Renal cortex interstitium (tissue), 11 donors: ENCODE measurements around the gene CPSF4L. TPM values are rescaled to one million over a fixed set of nuclear protein-coding genes. Genes with fewer than 3 reads are reported as not detected.
"Not testable (repeated sequence)": the region's sequence is repeated elsewhere in the genome, so short reads cannot be mapped to it uniquely, and the experiment has no call there.

ENCODE experiments used
- DNase-seq, 11 donors: peaks; one replicate each; pipeline ENCODE4 v3.0.0-alpha.2; 2013; ENCODE audit warnings: low read depth in 9 of 11, low spot score in 4 of 11; ENCODE audit errors: extremely low read depth in 1 of 11
- polyA plus RNA-seq, 3 donors: library from polyadenylated mRNA; unstranded; fragments of 120-200 nt; gene quantifications; one replicate each; pipeline ENCODE4 v1.2.1, GENCODE V29; 2013; ENCODE audit not compliant: insufficient read length in 3 of 3

The CPSF4L gene
- polyA plus RNA-seq, 3 donors = 0.17 TPM; not detected in 2

GRCh38 chr17:73274490-73274889, 12.8 kb upstream of the CPSF4L start:
- no peak for DNase-seq

GRCh38 chr17:73272906-73273218, 11.2 kb upstream of the CPSF4L start:
- no peak for DNase-seq

GRCh38 chr17:73271072-73271471, 9.4 kb upstream of the CPSF4L start:
- no peak for DNase-seq

GRCh38 chr17:73269791-73270190, 8.1 kb upstream of the CPSF4L start:
- no peak for DNase-seq

GRCh38 chr17:73269329-73269615, 7.6 kb upstream of the CPSF4L start:
- DNase-seq = no peak

DNA sequence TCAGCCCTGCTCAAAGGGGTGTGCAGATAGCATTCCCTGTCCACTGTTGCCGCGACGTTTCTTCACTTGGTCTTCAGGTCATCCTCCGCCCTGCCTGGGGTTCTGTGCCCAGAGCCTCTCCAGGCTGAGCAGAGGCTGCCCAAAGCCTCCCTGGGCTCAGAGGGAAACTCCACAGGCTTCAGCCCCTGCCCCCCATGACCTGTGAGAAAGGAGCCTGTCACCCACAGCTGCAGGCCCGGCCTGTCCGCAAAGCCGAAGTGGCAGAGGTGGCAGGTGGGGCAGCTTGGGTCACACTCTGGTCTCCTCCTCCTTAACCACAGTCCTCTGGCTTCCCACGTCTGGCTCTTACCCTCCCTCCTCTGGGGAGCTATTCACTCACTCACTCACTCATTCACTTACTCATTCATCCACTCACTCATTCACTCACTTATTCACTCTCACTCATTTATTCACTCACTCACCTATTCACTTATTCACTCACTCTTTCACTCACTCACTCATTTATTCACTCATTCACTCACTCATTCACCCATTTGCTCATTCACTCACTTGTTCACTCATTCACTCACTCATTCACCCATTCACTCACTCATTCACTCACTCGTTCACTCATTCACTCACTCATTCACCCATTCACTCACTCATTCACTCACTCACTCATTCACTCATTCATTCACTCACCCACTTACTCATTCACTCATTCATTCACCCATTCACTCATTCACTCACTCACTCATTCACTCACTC, 7.1 kb upstream of the CPSF4L start:
- DNase-seq = no peak

DNA sequence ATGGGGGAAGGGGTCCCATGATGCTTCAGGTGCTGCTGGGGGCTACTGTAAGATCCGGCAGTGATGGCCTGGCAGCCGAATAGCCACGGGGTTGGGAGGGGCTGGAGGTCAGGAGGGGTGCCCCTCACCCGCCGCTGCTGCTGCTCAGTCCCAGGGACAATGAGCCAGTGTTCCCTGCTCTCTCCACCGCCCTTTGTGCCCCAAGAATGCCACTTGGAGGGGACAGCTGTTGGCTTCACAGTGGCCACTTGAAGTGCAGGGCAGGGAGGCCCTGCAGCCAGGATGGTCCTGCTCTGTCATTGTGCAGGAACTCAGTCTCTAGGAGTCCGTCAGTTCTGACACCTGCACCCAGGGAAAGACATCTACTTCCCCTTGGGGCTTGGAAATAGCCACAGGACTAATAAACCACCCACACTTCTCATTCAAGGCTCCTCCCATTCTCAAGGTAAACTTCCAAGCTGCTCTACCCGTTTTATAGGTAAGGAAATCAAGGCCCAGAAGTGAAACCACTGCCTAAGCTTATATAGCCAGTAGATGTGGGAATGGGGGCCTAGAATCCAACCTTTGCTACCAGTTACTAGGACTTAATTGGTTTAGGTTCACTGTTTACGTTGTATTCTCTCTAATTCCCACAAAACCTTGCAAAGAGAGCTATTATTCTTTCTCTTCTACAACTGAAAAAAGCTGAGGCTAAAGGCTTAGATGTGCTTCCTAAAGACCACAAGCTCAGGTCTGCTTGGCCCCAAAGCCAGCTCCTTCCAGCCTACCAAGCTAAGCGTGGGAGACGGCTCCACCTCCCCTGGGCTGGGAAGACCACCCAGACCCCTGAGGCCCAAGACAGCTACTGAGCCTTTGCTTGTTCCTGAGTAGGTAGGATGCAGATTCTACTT, 6.2 kb upstream of the CPSF4L start:
- no peak for DNase-seq

DNA sequence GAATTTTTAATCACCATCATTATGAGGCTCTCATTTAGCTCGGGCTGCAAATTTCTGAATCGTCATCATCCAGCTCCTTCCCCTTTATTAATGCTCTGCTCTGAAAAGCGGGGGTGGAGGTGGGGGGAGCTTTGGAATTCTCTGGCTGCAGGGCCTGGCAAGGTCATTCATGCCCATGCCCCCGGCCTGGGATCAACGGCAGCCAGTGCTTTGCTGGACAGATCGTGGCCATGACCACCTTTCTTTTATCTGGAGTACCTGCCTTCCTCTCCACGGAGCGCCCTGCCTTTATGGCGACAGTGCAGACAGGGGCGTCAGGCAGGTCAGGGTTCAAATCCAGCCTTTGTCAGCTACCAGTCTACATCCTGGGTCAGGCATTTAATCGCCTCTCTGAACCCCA, 5.1 kb upstream of the CPSF4L start:
- no peak for DNase-seq

DNA sequence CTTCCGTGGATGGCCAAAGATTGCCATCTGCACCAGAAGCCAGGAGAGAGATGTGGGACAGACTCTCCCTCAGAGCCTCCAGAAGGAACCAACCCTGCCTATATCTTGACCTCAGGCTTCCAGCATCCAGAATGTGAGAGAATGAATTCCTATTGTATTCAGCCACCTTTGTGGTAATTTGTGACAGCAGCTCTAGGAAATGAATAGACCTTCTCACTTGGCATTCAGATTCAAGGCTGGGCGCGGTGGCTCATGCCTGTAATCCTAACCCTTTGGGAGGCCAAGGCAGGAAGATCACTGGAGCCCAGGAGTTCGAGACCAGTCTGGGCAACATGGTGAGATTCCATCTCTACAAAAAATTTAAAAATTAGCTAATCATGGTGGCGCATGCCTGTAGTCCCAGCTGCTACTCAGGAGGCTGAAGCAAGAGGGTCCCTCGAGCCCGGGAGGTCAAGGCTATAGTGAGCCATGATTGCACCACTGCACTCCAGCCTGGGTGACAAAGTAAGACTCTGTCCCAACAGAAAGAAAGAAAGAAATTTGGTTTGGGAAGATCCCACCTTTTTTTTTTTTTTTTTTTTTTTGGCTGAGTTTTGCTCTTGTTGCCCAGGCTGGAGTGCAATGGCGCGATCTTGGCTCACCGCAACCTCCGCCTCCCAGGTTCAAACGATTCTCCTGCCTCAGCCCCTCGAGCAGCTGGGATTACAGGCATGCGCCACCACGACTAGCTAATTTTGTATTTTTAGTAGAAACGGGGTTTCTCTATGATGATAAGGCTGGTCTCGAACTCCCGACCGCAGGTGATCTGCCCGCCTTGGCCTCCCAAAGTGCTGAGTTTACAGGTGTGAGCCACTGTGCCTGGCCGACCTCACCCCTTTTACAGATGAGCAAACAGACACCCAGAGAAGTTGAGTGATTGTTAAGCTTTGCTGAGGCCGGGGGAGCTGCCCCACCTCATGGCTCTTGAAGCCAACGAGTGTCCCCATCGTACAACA, 4.3 kb upstream of the CPSF4L start:
- DNase-seq = no peak

DNA sequence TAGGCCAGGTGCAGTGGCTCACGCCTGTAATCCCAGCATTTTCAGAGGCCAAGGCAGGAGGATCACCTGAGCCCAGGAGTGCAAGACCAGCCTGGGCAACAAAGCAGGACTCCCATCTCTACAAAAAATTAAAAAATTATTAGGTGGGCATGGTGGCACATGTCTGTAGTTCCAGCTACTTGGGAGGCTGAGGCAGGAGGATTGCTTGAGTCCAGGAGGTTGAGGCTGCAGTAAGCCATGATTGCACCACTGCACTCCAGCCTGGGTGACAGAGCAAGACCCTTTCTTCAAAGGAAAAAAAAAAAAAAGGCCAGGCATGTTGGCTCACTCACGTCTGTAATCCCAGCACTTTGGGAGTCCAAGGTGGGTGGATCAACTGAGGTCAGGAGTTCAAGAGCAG, 2.8 kb upstream of the CPSF4L start:
- DNase-seq = not testable (repeated sequence)

GRCh38 chr17:73262676-73263642, 1.3 kb upstream of the CPSF4L start:
- no peak for DNase-seq

DNA sequence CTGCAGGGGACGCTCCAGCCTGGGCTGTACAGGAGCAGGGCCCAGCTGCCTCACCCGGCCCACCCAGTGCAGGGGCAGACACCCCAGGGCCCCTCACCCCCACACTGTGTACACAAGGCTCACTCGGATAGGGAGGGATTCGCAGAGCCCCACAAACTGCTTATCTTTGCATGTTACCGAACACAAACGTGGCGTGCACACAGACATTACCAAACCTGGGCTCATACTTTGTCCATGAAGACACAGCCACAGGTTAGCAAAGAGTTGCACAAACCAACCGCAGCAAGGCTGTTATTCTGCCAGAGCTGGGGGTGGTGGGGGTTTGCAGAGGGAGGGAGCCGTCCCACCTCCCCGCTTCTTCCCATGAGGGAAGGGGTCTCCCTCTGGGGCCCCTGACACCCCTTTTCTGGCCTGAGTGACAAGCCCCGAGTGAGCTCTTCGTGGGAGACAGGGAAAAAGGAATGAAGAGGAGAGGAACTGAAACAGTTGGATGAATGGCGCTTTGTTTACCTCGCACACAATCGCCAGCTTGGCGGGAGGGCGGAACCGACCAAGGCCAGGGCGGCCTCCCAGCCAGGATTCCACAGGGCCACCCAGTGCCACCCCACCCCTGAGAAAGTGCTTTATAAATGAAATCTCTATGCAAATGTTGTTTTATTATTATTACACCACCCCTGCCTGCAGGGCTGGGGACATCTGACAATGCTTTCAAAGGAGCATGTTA, 434 bp upstream of the CPSF4L start:
- no peak for DNase-seq

DNA sequence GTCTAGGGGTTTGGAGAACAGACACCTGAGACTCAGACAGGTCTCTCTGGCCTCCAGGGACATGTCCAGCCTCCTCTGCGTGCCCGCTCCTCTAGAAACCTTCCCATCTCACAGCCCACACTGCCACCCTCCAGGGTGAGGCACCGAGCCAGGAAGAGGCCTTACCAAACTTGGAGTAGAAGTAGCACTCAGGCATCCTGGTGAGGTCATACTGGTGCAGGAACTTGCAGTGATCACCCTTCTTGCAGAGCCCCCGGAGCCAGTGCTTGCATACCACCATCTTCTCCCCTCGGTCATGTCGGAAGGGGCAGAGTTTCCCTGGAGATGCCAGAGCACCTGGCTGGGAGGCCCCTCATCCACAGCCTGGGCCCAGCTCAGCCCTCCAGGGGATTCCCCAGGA, 4.2 kb downstream of the CPSF4L start:
- no peak for DNase-seq

DNA sequence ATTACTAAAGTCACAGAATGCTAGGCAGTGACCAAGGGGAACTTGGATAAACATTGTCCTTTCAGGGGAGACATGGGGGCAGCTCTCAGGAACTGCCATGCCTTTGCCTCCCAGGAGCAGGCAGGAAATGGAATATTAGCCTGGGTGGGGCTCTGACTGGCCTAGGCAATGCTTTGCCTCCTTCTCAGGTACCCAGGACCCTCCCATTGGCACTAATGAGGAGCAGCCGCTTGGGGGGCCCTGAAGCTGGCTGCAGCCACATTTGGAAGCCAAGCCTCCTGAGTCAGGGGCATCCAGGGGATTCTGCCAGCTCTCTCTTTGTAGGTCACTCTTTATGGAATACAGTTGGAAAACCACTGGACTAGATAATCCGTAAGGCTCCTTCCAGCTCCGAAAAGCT, 5.5 kb downstream of the CPSF4L start:
- no peak for DNase-seq

DNA sequence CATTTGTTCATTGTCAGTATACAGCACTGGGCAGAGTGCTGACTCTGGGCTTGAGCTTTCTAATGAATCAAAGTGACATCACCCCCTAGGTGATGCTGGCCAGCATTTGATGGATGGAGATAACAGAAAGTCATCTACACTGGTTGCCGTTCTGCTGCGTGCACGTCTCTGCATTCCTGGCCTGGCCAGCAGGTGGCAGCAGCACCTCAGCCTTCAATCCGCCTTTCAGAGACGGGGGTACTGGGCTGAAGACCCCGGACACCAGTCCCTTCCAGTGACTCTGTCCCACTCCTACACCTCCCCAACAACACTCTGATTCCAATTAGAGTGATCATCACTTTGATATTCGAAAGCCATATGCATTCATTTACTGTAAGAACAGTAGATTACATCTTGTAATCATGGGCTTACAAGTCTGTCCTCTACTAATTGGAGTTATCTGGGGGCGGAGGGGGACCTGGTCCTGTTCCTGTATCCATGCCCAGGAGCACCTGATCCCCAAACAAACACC, 6.0 kb downstream of the CPSF4L start:
- peak in 2 of 11 donors; percentile 39 to 44 for DNase-seq

GRCh38 chr17:73251871-73252270, 9.8 kb downstream of the CPSF4L start:
- no peak for DNase-seq

DNA sequence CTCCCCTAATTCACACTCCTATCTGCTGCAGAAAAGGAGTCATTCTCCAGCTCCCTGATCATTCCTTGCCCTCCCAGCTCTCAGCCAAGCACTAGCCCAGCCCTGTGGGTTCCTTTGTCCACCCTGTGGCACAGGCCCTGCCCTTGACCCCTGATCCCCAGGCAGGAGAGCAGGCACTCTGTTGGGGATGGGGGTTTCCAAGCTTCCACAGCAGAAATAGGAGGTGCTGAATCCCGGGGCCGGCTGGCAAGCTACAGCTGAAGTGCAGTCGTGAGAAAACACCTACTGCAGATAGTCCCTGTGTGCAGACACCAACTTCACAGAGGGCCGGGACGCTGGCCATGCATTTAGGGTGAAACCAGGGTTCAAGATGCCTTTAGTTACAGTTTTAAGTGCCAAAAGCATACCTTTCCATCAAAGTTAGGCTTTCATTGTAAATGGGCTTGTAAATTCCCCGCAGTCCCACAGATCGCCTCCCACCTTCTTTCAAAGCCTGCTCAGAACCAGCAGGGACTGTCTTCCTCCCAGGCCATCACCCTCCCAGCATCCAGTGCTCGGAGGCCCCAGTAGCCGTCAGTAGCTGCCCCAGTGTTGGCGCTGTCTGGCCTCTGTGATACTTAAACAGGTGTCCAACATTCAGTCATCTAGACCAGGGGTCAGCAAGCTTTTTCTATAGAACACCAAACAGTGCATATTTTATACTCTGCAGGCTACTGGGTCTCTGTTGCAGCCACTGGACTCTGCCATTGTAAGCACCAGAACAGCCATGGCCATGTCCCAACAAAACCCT, 10.6 kb downstream of the CPSF4L start:
- DNase-seq = no peak
